Omental fat pad (tissue), 4 donors: Measurements from ENCODE around the gene PDE1C. TPM values are rescaled to one million over a fixed set of nuclear protein-coding genes. Genes with fewer than 3 reads are reported as not detected.
"Not testable (repeated sequence)": the region's sequence is repeated elsewhere in the genome, so short reads cannot be mapped to it uniquely, and the experiment has no call there.

Source experiments
- ATAC-seq: fragments of 150-250 bp; one replicate; pipeline ENCODE4 v1.9.1; 2016; ENCODE audit warnings: mild to moderate bottlenecking, moderate library complexity; ENCODE audit not compliant: low FRiP score
- DNase-seq: peaks from one replicate; pipeline ENCODE4 v3.0.0-alpha.2; 2019; ENCODE audit warnings: low spot score
- CTCF ChIP-seq, 3 donors: fragments of 450-650 bp; IDR thresholded peaks; one replicate each; pipeline ENCODE4 v1.5.1; 2016 to 2017; ENCODE audit warnings: antibody characterized with exemption in 3 of 3, mild to moderate bottlenecking in 3 of 3, moderate library complexity in 2 of 3
- total RNA-seq, 4 donors: library from RNA; depleted of rRNA; stranded (reverse); fragments of >200 nt; gene quantifications; one replicate each; pipeline ENCODE4 v1.1.0, GENCODE V29; 2016

Gene PDE1C
- total RNA-seq, 4 donors from 2014 or later, result 2.6 to 20.6 (median 4.3) TPM

DNA sequence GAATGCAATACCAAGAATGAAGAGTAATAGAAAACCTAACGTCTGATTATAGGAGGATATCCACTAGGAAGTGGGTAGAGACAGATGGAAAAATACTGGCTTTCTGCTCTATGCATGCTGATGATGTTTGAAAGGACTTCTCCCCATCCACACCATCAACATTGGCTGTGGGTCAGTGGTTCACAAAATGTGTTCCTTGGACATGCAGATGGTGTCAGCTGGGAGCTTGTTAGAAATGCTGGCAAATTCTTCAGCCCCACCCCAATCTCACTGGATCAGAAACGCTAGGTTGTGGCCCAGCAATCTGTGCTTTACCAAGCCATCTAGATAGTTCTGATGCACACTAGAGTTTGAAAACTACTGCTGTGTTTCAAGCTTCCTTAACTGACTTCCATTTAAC is 219.1 kb downstream of the PDE1C start:
- DNase-seq (no peak), ATAC-seq (no peak)

DNA sequence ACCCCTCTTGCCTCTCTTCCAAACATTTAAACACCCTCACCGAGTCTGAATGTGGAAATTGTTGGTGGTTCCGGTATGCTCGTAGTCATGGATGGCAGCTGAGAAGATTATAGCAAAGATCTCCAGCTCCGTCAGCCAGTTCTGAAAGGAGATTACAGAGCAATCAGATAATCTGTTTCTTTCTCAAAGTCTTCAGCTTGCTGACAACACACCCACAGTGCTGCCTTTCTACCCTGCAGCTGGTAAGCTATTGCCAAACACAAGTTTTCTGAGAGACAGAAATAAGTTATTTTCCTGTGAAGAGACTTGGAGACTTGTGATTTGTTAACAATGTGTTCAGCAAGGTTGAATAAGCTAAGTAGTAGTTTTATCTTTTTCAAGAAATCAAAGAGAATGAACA is 219.6 kb downstream of the PDE1C start:
- DNase-seq (no peak), ATAC-seq (no peak)
- TF ChIP-seq CTCF (IDR thresholded peaks at IDR 0.05), result no peak

More for the DNA sequence above, 219.1 kb downstream of the PDE1C start:
- TF ChIP-seq CTCF (IDR thresholded peaks at IDR 0.05), result no peak

GRCh38 chr7:31850066-31850465 is 220.1 kb downstream of the PDE1C start:
- no peak for ATAC-seq
- TF ChIP-seq CTCF (IDR thresholded peaks at IDR 0.05), result no peak
- DNase-seq, result no peak

DNA sequence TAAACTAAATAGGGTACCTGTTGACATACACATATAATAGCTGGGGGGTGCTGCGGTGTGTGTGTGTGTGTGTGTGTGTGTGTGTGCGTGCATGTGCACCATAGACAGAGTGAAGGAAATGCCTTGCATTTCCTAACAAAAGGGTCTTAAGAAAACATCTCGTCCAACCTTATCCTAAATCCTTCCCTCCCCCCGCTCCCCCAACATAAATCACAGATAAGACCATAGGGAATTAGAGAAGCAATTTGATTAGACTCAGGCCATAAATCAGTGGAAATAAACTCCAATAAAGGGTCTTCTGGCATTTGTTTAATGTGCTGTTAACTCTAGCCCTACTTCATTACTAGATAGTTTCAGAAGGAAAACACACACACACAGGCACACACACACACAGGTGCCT is 234.7 kb downstream of the PDE1C start:
- TF ChIP-seq CTCF (IDR thresholded peaks at IDR 0.05), result no peak
- no peak for ATAC-seq

DNA sequence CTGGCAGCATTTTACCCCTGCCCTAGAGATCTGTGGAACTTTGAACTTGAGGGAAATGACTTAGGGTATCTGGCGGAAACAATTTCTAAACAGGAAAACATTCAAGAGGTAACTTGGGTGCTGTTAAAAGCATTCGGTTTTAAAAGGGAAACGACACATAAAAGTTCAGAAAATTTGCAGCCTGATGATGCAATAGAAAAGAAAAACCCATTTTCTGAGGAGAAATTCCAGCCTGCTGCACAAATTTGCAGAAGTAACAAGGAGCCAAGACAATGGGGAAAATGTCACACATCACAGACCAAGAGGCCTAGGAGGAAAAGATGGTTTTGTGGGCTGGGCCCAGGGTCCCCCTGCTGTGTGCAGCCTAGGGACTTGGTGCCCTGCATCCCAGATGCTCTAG is 236.6 kb downstream of the PDE1C start:
- ATAC-seq, result not testable (repeated sequence)

More for the DNA sequence above, 234.7 kb downstream of the PDE1C start:
- DNase-seq, result no peak

GRCh38 chr7:31828520-31828919 is 241.7 kb downstream of the PDE1C start:
- TF ChIP-seq CTCF (IDR thresholded peaks at IDR 0.05), result no peak
- DNase-seq (no peak), ATAC-seq (no peak)

More for the DNA sequence above, 236.6 kb downstream of the PDE1C start:
- not testable (repeated sequence) for DNase-seq

GRCh38 chr7:31825576-31825975 is 244.6 kb downstream of the PDE1C start:
- DNase-seq, result no peak
- no peak for ATAC-seq
- TF ChIP-seq CTCF (IDR thresholded peaks at IDR 0.05), result no peak

GRCh38 chr7:31819031-31819430 is 251.2 kb downstream of the PDE1C start:
- ATAC-seq (no peak), DNase-seq (no peak)
- no peak for TF ChIP-seq CTCF (IDR thresholded peaks at IDR 0.05)
